Activated naive CD4-positive, alpha-beta T cell treated with anti-CD3 and anti-CD28 coated beads for 36 hours (primary cell): Measurements from ENCODE around the gene SPDEF. TPM values are rescaled to one million over a fixed set of nuclear protein-coding genes. Genes with fewer than 3 reads are reported as not detected.

ENCODE experiments used
- CTCF ChIA-PET: fragments of 350-600 bp; sonication (Branson Sonifier 250); formaldehyde crosslinking; loops from one replicate; lab custom pipeline; 2021; ENCODE audit warnings: antibody characterized with exemption; lab: Charles Lee
- DNase-seq: peaks from one replicate; pipeline ENCODE4 v3.0.0-alpha.2; 2020
- H3K27ac Mint-ChIP-seq: one replicate; pipeline ENCODE4 v1.8.0; 2021; ENCODE audit warnings: mild to moderate bottlenecking, mixed read lengths
- H3K27me3 Mint-ChIP-seq: one replicate; pipeline ENCODE4 v1.8.0; 2021; ENCODE audit warnings: low read depth, mixed read lengths
- H3K36me3 Mint-ChIP-seq: one replicate; pipeline ENCODE4 v1.8.0; 2021; ENCODE audit warnings: low read depth, mixed read lengths
- H3K4me1 Mint-ChIP-seq: one replicate; pipeline ENCODE4 v1.8.0; 2021; ENCODE audit warnings: low read depth, mixed read lengths
- H3K4me3 Mint-ChIP-seq: one replicate; pipeline ENCODE4 v1.8.0; 2021; ENCODE audit warnings: mild to moderate bottlenecking, moderate library complexity, mixed read lengths
- H3K9me3 Mint-ChIP-seq: one replicate; pipeline ENCODE4 v1.8.0; 2021; ENCODE audit warnings: mixed read lengths
- intact Hi-C: fragments of 100-400 bp; cut with micrococcal nuclease; formaldehyde crosslinking; loops from one replicate; pipeline ENCODE4 v1.15.1; 2023
- total RNA-seq, 2 experiments: library from RNA; stranded (reverse); gene quantifications; one replicate each; pipeline ENCODE4 v1.2.3, GENCODE V29; 2021

Gene SPDEF
- total RNA-seq, result under 1 TPM; 0.24 to 0.35 TPM

- no peaks in the 10 kb centered on the region for H3K27me3 Mint-ChIP-seq
- H3K27ac Mint-ChIP-seq, result no peak within 1 kb of the TSS
- no peak within 1 kb of the TSS for H3K4me3 Mint-ChIP-seq
- intact Hi-C loops, result no loop called here
- peaks cover 4% of the 10 kb centered on the region for H3K9me3 Mint-ChIP-seq
- H3K36me3 Mint-ChIP-seq, result no peaks in the 10 kb centered on the region
- peaks cover 14% of the 10 kb centered on the region for H3K4me1 Mint-ChIP-seq
- CTCF ChIA-PET, result interaction anchor here (1.1 kb wide), 1 partner anchor 28 kb away, joined by 3 read pairs; no protein-coding TSS in a partner anchor
- DNase-seq, result no peak
Measured at GRCh38 chr6:34556031-34556471, at the start of gene SPDEF. Gene SPDEF, minus strand, starts transcription at chr6:34556329. Its CDS starts 11,874 bp downstream, at chr6:34544455.

DNA sequence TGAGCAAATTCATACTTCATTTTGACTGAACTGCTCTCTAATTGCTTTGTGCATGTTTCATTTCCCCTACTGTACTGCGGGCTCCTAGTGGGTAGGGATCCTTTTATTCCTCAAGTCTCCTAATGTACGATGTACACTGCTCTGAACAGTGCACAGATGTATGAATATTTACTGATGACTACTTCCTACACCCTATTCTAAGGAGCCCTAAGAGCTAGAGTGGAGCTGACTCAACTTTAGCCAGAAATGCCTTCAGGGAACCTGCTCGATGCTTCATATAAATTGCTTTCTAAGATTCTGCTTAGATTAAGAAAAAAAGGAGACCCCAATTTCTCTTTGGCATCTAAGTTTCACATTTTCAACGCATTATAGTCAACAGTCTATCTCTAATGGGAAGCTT, 47.6 kb upstream of the SPDEF start:
- no peaks in the 10 kb centered on the region for H3K9me3 Mint-ChIP-seq
- DNase-seq, result no peak
- peaks cover 10% of the 10 kb centered on the region for H3K4me1 Mint-ChIP-seq
- no peak overlapping the region for H3K4me3 Mint-ChIP-seq
- H3K27me3 Mint-ChIP-seq, result no peaks in the 10 kb centered on the region
- intact Hi-C loops, result no loop called here
- CTCF ChIA-PET, result interaction anchor here (1.1 kb wide), 1 partner anchor 144 kb away, joined by 3 read pairs; no protein-coding TSS in a partner anchor
- H3K27ac Mint-ChIP-seq, result no peak overlapping the region
- H3K36me3 Mint-ChIP-seq, result peaks cover 2% of the 10 kb centered on the region

DNA sequence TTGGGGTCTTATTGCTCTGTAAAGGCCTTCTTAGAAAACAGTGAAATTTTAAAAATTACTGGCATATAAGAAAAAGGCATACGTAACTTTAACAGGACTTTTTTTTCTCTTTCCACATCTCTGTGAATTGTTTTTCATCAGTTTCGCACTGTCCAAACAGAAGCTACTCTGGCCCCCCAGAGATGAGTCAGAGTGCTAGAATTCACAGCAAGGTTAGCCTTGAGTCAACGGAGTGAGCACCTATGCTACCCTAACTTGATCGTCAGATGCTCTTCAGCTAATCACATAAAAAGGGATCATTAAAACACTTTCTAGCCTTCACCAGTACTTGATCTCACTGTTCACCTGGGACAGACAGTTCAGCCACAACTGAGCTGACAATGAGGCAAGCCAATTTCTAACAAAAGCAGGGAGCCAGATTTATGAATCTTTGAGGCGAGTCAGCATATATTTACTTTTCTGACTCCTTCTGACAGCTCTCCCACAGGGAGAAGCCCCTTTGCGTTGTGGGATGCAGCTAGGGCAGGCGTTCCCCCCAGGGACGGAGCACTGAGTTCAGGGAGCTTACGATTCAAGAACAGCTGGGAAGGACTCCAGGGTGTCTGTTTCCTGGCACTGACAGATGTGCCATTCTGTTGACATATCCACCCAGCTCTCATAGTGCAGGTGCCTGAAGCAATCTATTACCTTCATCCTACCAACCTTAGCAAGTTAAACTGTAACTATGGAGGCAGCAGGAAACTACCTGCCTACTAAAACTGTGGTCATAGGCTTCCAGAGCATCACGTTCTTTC, 46.4 kb upstream of the SPDEF start:
- H3K27ac Mint-ChIP-seq, result no peak overlapping the region
- H3K36me3 Mint-ChIP-seq, result no peaks in the 10 kb centered on the region
- intact Hi-C loops, result no loop called here
- no peak for DNase-seq
- H3K9me3 Mint-ChIP-seq, result no peaks in the 10 kb centered on the region
- H3K27me3 Mint-ChIP-seq, result no peaks in the 10 kb centered on the region
- CTCF ChIA-PET, result interaction anchor here (0.5 to 1.3 kb wide), 3 partner anchors 143 to 1230 kb away, joined by 3 to 5 read pairs (median 3); partner anchors contain the start of gene RPS10
- H3K4me3 Mint-ChIP-seq, result no peak overlapping the region
- H3K4me1 Mint-ChIP-seq, result peaks cover 12% of the 10 kb centered on the region

DNA sequence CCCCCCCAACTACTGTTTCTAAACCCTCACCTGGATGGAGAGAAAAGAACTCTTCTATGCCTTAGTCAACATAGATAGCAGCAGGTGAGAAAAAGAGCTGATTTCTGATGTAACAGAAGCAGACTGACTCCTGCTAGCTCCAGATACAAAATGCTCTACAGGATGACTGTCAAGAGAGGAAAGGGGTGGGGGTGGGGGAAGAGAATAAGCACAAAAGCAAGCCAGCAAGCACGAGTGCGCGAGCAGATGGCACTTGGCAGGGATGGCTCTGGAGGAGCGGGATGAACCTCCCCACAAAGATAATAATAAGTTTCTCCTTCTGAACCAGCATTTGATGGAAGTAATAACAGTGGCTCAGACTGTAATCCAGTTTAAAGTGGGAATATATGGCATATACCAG, 45.6 kb upstream of the SPDEF start:
- Mint-ChIP-seq H3K9me3 (no peaks in the 10 kb centered on the region), H3K27me3 (no peaks in the 10 kb centered on the region), H3K4me1 (peaks cover 15% of the 10 kb centered on the region), H3K36me3 (no peaks in the 10 kb centered on the region), H3K4me3 (no peak overlapping the region), H3K27ac (no peak overlapping the region)
- CTCF ChIA-PET, result interaction anchor here (0.5 to 1.3 kb wide), 3 partner anchors 109 to 1229 kb away, joined by 3 to 5 read pairs (median 3); no protein-coding TSS in a partner anchor
- DNase-seq, result no peak
- intact Hi-C loops, result no loop called here

GRCh38 chr6:34600796-34601195, 44.7 kb upstream of the SPDEF start:
- no peaks in the 10 kb centered on the region for H3K36me3 Mint-ChIP-seq
- H3K9me3 Mint-ChIP-seq, result no peaks in the 10 kb centered on the region
- intact Hi-C loops, result no loop called here
- DNase-seq, result no peak
- CTCF ChIA-PET, result interaction anchor here (0.8 to 1.3 kb wide), 2 partner anchors 8 to 141 kb away, joined by 4 to 5 read pairs; no protein-coding TSS in a partner anchor
- no peak overlapping the region for H3K27ac Mint-ChIP-seq
- no peaks in the 10 kb centered on the region for H3K27me3 Mint-ChIP-seq
- H3K4me1 Mint-ChIP-seq, result peaks cover 15% of the 10 kb centered on the region
- no peak overlapping the region for H3K4me3 Mint-ChIP-seq

GRCh38 chr6:34600101-34600500, 44.0 kb upstream of the SPDEF start:
- peaks cover 15% of the 10 kb centered on the region for H3K4me1 Mint-ChIP-seq
- intact Hi-C loops, result no loop called here
- no peak overlapping the region for H3K27ac Mint-ChIP-seq
- no peaks in the 10 kb centered on the region for H3K27me3 Mint-ChIP-seq
- H3K36me3 Mint-ChIP-seq, result no peaks in the 10 kb centered on the region
- H3K9me3 Mint-ChIP-seq, result no peaks in the 10 kb centered on the region
- no peak for DNase-seq
- no peak overlapping the region for H3K4me3 Mint-ChIP-seq
- CTCF ChIA-PET, result interaction anchor here (1.3 kb wide), 1 partner anchor 9 kb away, joined by 5 read pairs; no protein-coding TSS in a partner anchor

DNA sequence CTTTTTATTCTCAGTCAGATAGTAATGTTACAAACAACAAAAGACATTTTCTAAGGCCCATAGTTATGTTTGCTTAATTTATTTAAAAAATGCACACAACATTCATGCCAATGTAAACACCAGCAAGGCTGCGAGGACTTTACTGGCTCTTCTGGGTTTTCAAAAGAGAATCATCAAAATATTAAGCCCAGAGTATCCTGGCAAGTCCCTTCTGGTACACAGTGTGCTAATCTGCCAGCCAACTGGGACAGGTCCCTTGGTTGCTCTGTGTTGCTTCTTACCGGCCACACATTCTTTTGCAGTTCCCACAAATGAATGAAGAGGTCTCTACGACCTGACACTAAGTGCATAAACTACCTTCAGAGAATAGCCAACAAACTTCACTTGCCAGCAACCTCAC, 42.6 kb upstream of the SPDEF start:
- no peaks in the 10 kb centered on the region for H3K36me3 Mint-ChIP-seq
- H3K9me3 Mint-ChIP-seq, result no peaks in the 10 kb centered on the region
- no peak overlapping the region for H3K27ac Mint-ChIP-seq
- CTCF ChIA-PET, result interaction anchor here (2.4 to 2.9 kb wide), 2 partner anchors 11 to 138 kb away, joined by 8 to 15 read pairs; no protein-coding TSS in a partner anchor
- no peak overlapping the region for H3K4me3 Mint-ChIP-seq
- peaks cover 18% of the 10 kb centered on the region for H3K4me1 Mint-ChIP-seq
- intact Hi-C loops, result no loop called here
- no peaks in the 10 kb centered on the region for H3K27me3 Mint-ChIP-seq
- no peak for DNase-seq

- Mint-ChIP-seq H3K27ac (no peak overlapping the region), H3K4me3 (no peak overlapping the region), H3K4me1 (peaks cover 18% of the 10 kb centered on the region), H3K9me3 (no peaks in the 10 kb centered on the region), H3K36me3 (no peaks in the 10 kb centered on the region), H3K27me3 (no peaks in the 10 kb centered on the region)
- intact Hi-C loops, result no loop called here
- CTCF ChIA-PET, result interaction anchor here (0.7 to 2.9 kb wide), 5 partner anchors 10 to 1550 kb away, joined by 3 to 15 read pairs (median 5); no protein-coding TSS in a partner anchor
- no peak for DNase-seq
Measured at GRCh38 chr6:34597605-34598353, 41.6 kb upstream of the SPDEF start.

GRCh38 chr6:34596798-34597197, 40.7 kb upstream of the SPDEF start:
- H3K4me1 Mint-ChIP-seq, result peaks cover 19% of the 10 kb centered on the region
- intact Hi-C loops, result no loop called here
- H3K36me3 Mint-ChIP-seq, result no peaks in the 10 kb centered on the region
- no peaks in the 10 kb centered on the region for H3K9me3 Mint-ChIP-seq
- H3K4me3 Mint-ChIP-seq, result no peak overlapping the region
- no peaks in the 10 kb centered on the region for H3K27me3 Mint-ChIP-seq
- CTCF ChIA-PET, result interaction anchor here (1.1 to 2.9 kb wide), 3 partner anchors 11 to 136 kb away, joined by 5 to 15 read pairs (median 8); no protein-coding TSS in a partner anchor
- DNase-seq, result no peak
- H3K27ac Mint-ChIP-seq, result no peak overlapping the region

DNA sequence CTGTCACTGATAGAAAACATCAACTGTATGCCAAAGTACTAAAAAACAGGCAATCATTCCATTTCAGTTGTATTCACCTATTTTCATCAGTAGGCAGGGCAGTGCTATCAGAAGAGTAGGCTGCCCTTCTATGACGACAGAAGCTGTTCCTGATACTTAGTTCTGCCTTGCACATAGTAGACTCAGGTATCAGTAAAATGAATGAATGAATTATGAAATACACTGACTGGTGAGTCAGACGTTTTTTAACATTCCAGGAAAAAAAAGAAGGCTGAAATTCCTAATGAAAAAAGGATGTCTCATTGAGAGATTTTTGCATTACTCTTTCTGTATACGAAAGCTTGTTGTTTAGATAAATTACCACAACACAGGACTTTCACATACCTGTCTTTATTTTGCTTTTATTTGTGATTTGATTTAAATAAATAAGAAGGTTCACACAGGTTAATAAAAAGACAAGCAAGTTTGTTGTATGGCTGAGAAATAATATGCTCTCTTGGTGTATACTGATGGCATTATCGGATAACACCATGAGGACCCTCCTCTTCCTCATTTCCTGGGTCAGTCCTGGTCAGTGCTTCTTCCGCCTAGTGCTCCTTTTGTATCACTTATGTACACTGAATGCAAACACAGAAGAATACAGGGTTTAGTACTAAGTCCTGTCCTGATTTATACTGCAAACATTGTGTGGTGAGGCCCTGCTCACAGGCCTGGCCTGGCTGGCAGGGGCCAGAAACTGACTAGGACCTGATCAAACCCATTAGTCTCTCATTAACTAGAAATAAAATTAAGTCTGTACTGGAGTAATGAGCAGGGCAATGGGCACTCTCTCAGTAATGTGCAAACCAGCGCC, 39.4 kb upstream of the SPDEF start:
- Mint-ChIP-seq H3K27ac (no peak overlapping the region), H3K9me3 (no peaks in the 10 kb centered on the region), H3K4me1 (peaks cover 16% of the 10 kb centered on the region), H3K27me3 (no peaks in the 10 kb centered on the region), H3K36me3 (no peaks in the 10 kb centered on the region), H3K4me3 (no peak overlapping the region)
- CTCF ChIA-PET, result interaction anchor here (4.8 kb wide), 1 partner anchor 15 kb away, joined by 30 read pairs; no protein-coding TSS in a partner anchor
- no peak for DNase-seq
- intact Hi-C loops, result no loop called here

- CTCF ChIA-PET, result interaction anchor here (4.8 kb wide), 1 partner anchor 16 kb away, joined by 30 read pairs; no protein-coding TSS in a partner anchor
Measured at GRCh38 chr6:34593701-34594100, 37.6 kb upstream of the SPDEF start.

More at GRCh38 chr6:34593701-34594100, 37.6 kb upstream of the SPDEF start:
- Mint-ChIP-seq H3K4me3 (no peak overlapping the region), H3K27me3 (no peaks in the 10 kb centered on the region), H3K36me3 (peaks cover 2% of the 10 kb centered on the region), H3K4me1 (peaks cover 16% of the 10 kb centered on the region), H3K27ac (no peak overlapping the region), H3K9me3 (no peaks in the 10 kb centered on the region)
- DNase-seq, result no peak
- intact Hi-C loops, result no loop called here
